Measurements from ENCODE around the gene DNER.

DNA sequence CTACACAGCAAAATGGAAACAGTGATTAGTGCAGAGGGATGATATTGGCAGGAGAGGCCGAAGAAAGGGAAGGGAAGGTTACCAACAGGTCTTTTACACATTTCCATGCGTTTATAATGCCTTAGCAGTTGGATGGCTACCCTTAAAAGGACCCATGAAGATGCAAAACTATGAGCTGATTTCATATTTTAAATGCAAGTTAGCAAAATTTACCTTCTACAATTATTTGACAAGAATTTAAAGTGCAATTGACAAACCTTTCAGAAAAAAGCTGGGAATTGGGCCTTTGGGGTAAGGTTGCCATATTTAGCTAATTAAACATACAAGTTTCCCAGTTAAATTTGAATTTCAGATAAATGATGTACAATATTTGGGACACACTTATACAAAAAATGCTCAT is 13.3 kb downstream of the DNER start:
- TF ChIP-seq, protein P1, sequence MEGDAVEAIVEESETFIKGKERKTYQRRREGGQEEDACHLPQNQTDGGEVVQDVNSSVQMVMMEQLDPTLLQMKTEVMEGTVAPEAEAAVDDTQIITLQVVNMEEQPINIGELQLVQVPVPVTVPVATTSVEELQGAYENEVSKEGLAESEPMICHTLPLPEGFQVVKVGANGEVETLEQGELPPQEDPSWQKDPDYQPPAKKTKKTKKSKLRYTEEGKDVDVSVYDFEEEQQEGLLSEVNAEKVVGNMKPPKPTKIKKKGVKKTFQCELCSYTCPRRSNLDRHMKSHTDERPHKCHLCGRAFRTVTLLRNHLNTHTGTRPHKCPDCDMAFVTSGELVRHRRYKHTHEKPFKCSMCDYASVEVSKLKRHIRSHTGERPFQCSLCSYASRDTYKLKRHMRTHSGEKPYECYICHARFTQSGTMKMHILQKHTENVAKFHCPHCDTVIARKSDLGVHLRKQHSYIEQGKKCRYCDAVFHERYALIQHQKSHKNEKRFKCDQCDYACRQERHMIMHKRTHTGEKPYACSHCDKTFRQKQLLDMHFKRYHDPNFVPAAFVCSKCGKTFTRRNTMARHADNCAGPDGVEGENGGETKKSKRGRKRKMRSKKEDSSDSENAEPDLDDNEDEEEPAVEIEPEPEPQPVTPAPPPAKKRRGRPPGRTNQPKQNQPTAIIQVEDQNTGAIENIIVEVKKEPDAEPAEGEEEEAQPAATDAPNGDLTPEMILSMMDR (IDR thresholded peaks at IDR 0.05; ENCODE audit: low read depth, low read length) = no peak
- TF ChIP-seq EZH2phosphoT487 (IDR thresholded peaks at IDR 0.05; ENCODE audit: low read depth) = no peak

All from OCI-LY3 (cell line).